Measurements from ENCODE around the gene CARD14.

DNA sequence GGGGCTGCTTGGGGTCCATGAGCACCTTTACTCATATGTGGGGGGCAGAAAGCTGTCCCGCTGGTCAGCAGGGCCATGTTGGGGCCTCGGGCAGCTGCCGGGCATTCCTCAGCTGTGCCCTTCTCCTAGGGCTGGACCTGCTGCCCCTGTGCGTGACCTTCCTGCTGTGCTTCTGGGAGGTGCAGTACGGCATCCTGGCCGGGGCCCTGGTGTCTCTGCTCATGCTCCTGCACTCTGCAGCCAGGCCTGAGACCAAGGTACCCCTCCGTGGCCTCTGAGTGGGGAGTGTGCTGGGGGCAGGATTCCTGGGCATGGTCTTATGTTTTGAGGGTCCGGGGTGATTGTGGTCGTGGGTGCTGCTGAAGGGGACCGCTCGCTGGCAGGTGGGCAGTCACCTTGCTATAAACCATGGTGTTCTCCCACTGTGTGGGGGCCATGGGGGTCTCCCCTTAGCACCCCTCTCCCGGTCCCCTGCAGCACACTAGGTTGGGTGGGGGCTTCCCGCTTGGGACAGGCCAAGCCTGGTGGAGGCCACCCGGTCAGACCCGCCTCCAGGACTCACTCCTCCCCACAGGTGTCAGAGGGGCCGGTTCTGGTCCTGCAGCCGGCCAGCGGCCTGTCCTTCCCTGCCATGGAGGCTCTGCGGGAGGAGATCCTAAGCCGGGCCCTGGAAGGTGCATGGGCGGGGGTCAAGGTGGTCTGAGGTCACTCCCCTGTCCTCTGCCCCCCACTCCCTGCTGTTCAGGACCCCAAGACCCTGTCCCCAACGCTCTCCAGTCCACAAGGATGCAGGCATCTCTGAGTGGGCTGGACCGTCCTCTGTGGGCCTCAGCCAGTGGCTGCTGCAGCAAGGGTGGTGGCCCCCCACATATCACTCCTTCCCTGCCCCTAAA, 78.4 kb downstream of the CARD14 start:
- TF ChIP-seq EZH2phosphoT487 (IDR thresholded peaks at IDR 0.05; ENCODE audit: low read length) (no peak), EZH2 (optimal IDR thresholded peaks at IDR 0.05; ENCODE audit: low read depth, low read length) (no peak)
- TF ChIP-seq, protein P1, sequence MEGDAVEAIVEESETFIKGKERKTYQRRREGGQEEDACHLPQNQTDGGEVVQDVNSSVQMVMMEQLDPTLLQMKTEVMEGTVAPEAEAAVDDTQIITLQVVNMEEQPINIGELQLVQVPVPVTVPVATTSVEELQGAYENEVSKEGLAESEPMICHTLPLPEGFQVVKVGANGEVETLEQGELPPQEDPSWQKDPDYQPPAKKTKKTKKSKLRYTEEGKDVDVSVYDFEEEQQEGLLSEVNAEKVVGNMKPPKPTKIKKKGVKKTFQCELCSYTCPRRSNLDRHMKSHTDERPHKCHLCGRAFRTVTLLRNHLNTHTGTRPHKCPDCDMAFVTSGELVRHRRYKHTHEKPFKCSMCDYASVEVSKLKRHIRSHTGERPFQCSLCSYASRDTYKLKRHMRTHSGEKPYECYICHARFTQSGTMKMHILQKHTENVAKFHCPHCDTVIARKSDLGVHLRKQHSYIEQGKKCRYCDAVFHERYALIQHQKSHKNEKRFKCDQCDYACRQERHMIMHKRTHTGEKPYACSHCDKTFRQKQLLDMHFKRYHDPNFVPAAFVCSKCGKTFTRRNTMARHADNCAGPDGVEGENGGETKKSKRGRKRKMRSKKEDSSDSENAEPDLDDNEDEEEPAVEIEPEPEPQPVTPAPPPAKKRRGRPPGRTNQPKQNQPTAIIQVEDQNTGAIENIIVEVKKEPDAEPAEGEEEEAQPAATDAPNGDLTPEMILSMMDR (IDR thresholded peaks at IDR 0.05; ENCODE audit: low read length) = no peak

Measured in MM.1S (cell line).